ENCODE measurements around the gene AGAP3. TPM values are rescaled to one million over a fixed set of nuclear protein-coding genes. Genes with fewer than 3 reads are reported as not detected.

AGAP3 gene
- total RNA-seq, 2 experiments from 2014 or later = 41.2 to 48.5 TPM

DNA sequence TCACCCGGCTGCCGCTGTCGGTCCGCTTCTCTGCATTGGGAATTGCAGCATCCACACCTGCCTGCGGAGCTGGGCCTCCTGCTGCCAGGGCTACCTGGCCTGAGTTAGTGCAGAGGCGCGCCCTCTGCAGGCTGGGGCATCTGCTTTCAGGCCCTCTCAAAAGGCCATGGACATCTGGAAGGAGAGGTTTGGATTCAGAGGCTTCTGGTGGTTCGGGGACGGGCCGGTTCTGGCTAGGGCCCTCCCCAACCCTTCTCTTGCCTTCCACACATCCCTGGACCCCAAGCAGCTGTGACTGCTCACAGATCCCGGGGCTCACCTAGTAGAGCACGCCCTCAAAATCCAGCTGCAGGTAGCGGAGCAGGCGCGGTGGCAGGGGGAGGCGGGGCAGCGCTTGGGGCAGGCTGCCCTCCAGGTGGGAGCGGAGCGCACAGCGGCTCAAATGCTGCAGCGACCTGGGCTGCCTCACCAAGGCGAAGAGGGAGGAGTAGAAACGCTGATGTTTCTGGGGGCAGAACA, 89.6 kb downstream of the AGAP3 start:
- CTCF ChIA-PET = interaction anchor here (2.2 kb wide), 1 partner anchor 52 kb away, joined by 8 read pairs; no protein-coding TSS in a partner anchor
- POLR2A ChIA-PET = no interaction called here

DNA sequence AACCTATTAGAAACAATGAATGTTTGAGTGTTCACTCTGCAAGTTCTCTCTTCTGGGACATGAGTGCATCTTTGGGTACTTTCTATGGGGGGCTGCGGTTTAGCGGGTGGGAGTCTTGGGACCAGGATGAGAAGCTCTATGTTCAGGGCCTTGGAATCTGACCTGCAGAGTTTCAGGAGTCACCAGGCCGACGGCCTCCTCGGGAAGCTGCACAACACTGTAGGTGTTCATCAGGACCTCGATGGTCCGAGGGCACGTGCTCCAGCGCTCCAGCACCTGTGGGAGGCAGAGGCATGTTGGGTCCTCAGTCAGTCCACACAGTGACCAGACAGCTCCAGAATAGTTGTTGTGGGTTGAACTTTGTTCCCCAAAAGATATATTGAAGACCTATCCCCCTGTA, 90.1 kb downstream of the AGAP3 start:
- POLR2A ChIA-PET = no interaction called here

DNA sequence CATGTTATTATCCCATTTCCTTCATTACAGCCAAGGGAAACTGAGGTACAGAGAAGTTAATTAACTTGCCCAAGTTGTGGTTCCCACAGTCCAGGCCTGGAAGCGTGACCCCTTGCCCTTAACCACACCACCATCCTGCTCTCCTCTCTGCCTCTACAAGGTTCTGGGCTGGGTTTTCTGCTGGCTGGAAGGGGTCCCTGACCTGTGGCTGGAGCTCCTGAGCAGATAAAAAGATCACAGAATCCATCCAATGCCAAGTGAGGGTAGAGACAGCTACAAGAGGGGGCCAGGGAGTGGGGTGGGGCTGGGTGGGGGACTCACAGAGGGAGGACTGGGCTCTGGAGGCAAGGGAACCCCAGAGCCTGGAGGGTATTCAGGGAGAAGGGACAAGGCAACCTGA, 91.0 kb downstream of the AGAP3 start:
- ChIA-PET POLR2A (no interaction called here), CTCF (interaction anchor here (1.0 to 2.2 kb wide), 2 partner anchors 8 to 53 kb away, joined by 3 to 8 read pairs; no protein-coding TSS in a partner anchor)

More for the DNA sequence above, 90.1 kb downstream of the AGAP3 start:
- CTCF ChIA-PET = interaction anchor here (2.2 kb wide), 1 partner anchor 52 kb away, joined by 8 read pairs; no protein-coding TSS in a partner anchor

- ChIA-PET POLR2A (no interaction called here), CTCF (interaction anchor here (0.5 to 1.0 kb wide), 2 partner anchors 9 to 16 kb away, joined by 3 to 4 read pairs; no protein-coding TSS in a partner anchor)
Measured at GRCh38 chr7:151178236-151178635, 92.0 kb downstream of the AGAP3 start.

GRCh38 chr7:151178831-151179230, 92.6 kb downstream of the AGAP3 start:
- POLR2A ChIA-PET = no interaction called here
- CTCF ChIA-PET = interaction anchor here (0.5 to 1.5 kb wide), 5 partner anchors 10 to 580 kb away, joined by 3 to 4 read pairs (median 3); no protein-coding TSS in a partner anchor

DNA sequence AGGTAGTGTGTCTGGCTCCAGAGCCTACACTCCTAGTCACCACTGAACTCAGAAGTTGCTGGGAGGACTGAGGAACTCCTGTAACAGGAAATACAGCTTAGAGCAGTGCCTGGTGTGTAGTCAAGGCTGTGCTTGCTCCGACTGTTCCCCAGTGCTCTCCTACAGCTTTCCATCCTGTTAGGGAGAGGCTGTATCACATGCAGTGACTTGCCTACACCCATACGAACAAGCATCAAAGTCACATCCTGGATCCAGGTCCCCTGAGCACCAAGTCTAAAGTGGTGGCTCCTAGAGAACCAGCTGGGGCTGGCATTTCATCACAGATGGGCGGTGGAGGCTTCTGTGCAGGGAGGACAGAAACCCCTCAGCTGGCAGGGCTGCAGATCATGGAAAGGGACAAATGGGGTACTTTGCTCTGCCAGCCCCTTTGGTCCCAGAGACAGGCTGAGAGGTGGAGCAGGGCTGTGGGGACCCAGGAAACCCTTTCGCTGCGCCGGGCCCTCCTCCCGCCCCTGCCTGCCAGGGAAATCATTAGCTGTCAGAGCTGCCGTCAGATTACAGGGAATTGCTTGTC, 93.1 kb downstream of the AGAP3 start:
- CTCF ChIA-PET = interaction anchor here (0.6 to 1.5 kb wide), 3 partner anchors 11 to 579 kb away, joined by 3 to 4 read pairs (median 3); no protein-coding TSS in a partner anchor
- POLR2A ChIA-PET = no interaction called here

DNA sequence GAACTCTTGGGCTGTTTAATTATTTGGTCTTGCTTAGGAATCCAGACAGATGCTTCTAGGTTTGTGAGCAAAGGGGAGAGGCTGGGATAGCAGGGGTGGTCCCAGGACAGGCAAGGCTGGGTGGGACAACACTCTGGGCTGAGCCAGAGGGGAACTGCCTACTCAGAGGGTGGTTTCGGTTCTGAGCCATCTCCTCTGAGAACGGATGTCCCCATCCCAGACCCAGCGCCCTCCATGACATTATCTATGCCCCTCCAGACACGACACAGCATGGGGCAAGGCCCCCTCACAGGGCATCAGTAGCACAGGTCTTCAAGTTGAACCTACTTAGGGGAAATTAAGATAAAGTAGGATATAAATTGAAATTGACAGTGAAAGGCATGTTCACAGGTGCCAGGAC, 93.7 kb downstream of the AGAP3 start:
- CTCF ChIA-PET = interaction anchor here (1.4 to 1.5 kb wide), 2 partner anchors 11 to 17 kb away, joined by 3 to 4 read pairs; no protein-coding TSS in a partner anchor
- POLR2A ChIA-PET = no interaction called here

DNA sequence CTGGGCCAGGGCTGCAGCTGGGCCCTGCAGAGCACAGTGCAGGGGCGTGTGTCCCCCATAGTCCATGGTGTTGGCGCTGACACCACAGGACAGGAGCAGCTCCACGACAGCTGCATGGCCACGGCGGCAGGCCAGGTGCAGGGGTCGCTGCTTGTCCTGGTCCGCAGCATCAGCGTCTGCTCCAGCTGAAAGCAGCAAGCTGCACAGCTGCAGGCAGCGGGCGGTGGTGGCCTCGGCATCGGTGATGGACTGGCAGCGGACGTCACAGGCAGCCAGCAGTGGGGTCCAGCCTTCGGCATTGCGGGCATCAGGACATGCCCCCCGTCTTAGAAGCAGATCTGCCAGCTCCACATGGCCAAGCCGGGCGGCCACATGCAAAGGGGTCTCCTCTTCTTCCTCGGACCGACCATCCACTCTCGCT, 94.7 kb downstream of the AGAP3 start:
- POLR2A ChIA-PET = no interaction called here
- CTCF ChIA-PET = interaction anchor here (1.4 kb wide), 1 partner anchor 18 kb away, joined by 4 read pairs; no protein-coding TSS in a partner anchor

- POLR2A ChIA-PET = no interaction called here
- CTCF ChIA-PET = interaction anchor here (0.6 to 0.7 kb wide), 2 partner anchors 75 to 299 kb away, joined by 3 read pairs; no protein-coding TSS in a partner anchor
Measured at GRCh38 chr7:151185762-151186639, 99.7 kb downstream of the AGAP3 start.

DNA sequence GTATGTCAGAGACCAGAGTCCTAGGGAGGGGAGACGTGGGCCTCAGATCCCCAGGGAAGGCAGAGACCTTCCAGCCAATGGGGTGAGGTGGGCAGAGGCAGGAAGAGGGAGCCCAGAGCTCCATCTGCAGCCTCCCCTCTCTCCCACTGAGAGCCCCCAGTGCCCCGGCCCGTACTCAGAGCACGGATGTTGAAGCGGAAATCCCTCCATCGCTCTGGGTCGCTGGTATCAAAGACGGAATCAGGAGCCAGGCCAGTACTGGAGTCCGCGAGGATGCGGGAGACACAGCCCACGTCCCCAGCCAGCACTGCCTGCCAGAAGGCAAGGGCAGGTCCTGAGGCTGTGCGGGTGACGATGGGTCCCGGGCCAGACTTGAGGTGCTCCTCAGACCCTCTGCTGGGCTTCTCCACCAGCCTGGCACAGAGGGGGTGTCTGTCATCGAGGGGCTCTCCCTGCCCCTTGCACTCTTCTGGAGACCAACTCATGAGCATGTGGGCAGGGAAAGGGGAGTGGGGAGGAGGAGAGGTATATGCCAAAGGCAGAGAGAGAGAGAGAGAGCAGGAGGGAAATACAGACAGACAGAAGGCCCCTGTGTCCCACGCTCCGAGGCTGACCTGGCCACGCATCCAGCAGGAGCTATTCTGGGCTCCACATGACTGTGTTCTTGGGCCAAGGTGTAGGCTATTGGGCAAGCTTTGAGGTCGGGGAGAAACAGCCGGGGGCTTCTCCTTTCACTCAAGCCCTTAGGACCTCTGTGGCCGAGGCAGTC, 100.5 kb downstream of the AGAP3 start, which contains the start of gene ASB10:
TSS of gene ASB10 (minus strand) at position 611 of the 769 bp plus-strand sequence. CDS start at position 491, 120 bp downstream.
- ChIA-PET POLR2A (no interaction called here), CTCF (interaction anchor here (0.7 kb wide), 1 partner anchor 76 kb away, joined by 3 read pairs; no protein-coding TSS in a partner anchor)

DNA sequence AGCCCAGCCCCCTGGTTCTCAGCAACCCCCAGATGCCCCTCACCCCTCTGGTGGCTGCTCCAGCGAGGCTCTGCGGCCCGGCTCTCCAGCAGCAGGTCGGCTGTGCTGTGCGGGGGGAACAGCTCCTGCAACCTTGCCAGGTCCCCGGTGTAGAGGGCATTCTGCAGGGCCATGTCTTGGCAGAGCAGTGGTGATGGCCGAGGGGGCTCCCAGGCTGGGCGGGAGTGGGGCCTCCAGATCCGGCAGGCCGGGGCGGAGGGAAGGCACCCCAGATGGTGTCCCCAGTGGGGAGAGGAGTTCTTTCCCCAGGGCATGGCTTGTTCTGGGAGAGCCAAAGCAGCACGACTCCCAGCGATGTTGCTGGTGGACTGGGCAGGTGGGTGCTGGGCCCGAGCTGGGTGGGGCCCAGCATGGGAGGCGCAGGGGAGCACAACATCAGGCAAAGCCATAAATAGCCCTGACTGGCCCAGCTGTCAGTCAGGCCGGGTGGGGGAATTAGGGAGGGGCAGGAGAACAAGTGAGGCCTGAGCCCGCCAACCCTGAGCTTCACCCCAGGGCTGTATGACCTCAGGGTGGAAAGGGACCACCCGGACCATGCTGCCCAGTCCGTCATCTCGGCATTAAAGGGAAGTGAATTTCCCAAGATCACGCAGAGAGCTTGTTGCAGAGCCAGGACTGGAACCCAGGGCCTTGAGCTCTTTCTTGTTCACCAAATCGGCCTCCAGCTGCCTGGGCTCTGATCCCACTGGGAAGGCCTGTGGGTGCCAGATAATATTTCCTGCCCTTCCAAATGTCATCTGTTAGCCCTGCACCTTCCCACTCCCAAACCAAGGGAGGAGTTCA, 101.4 kb downstream of the AGAP3 start:
- CTCF ChIA-PET = interaction anchor here (1.1 kb wide), 1 partner anchor 63 kb away, joined by 3 read pairs; no protein-coding TSS in a partner anchor
- POLR2A ChIA-PET = no interaction called here

DNA sequence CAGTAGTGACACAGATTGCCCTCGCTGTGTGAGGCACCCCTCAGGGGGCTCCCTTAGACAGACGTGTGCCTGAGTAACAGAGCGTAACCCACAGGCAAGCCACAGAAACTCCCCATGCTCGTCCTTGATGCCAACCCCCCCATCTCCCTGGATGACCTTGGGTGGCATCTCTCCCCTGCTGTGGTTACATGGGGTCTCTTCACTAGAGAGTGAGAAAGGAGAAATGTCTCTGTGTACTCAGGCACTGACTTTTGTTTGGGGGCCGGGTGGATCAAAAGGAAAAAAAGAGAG, 101.9 kb downstream of the AGAP3 start:
- CTCF ChIA-PET = interaction anchor here (1.1 kb wide), 1 partner anchor 64 kb away, joined by 3 read pairs; no protein-coding TSS in a partner anchor
- POLR2A ChIA-PET = no interaction called here

- CTCF ChIA-PET = no interaction called here
- POLR2A ChIA-PET = no interaction called here
Measured at GRCh38 chr7:151189038-151189437, 102.8 kb downstream of the AGAP3 start.

GRCh38 chr7:151191544-151191943, 105.3 kb downstream of the AGAP3 start:
- POLR2A ChIA-PET = no interaction called here
- CTCF ChIA-PET = no interaction called here

- ChIA-PET CTCF (no interaction called here), POLR2A (no interaction called here)
Measured at GRCh38 chr7:151192002-151192539, 105.8 kb downstream of the AGAP3 start.

DNA sequence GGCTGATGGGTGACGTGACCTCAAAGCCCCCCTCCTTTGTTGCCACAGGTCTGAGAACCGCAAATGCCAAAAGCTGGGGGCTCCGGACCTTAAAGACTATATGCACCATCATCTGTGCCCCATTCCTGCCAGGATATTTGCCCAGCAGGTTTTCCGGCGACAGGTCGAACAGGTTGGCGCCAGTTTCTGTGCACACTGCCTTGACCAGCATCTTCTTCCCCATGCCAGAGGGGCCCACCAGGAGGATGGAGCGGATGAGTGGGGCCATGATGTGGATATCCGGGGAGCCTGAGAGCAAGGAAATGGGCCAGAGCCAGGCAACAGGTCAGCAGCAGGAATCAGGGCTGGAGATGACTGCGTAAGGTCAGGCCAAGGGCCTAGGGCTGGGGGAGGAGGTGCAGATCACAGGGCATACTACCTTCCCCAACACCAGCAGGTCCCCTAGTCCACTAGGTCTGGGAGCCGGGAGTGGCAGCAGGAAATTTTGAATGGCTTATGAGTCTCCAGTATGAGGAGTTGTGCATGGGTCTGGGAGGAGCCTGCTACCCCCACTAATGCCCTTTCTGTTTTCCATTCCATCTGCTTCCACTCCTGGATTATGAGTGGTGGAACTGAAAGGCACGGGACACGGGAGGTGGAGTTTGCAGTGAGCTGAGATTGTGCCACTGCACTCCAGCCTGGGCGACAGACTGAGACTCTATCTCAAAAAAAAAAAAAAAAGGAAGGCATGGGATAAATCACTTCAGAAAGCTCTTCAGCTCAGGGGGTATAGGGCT, 107.1 kb downstream of the AGAP3 start:
- POLR2A ChIA-PET = no interaction called here
- CTCF ChIA-PET = no interaction called here
